Neural crest cell (in vitro differentiated cells): ENCODE data around the gene LBHD2. TPM values are rescaled to one million over a fixed set of nuclear protein-coding genes. Genes with fewer than 3 reads are reported as not detected.
A peak's percentile ranks its signal among the peaks of the same experiment; 100 is the strongest.

ENCODE experiments used
- DNase-seq: peaks from one replicate; pipeline ENCODE4 v3.0.0; 2021; ENCODE audit warnings: low read depth, mixed read lengths, low spot score
- H3K27ac Mint-ChIP-seq: one replicate; pipeline ENCODE4 v1.8.0; 2021; ENCODE audit warnings: mild to moderate bottlenecking, mixed read lengths; ENCODE audit not compliant: unreplicated experiment
- H3K27me3 Mint-ChIP-seq: 2 replicates; pipeline ENCODE4 v1.8.0; 2021; ENCODE audit warnings: low read depth, mild to moderate bottlenecking, mixed read lengths
- H3K36me3 Mint-ChIP-seq: 2 replicates; pipeline ENCODE4 v1.8.0; 2021; ENCODE audit warnings: low read depth, mild to moderate bottlenecking, mixed read lengths
- H3K4me1 Mint-ChIP-seq: 2 replicates; pipeline ENCODE4 v1.8.0; 2021; ENCODE audit warnings: mixed read lengths
- H3K4me3 Mint-ChIP-seq: one replicate; pipeline ENCODE4 v1.8.0; 2021; ENCODE audit warnings: mild to moderate bottlenecking, mixed read lengths
- H3K9me3 Mint-ChIP-seq: 2 replicates; pipeline ENCODE4 v1.8.0; 2021; ENCODE audit warnings: mixed read lengths
- CTCF ChIP-seq: fragments of 200-600 bp; sonication (generic); conservative IDR thresholded peaks from 2 replicates; pipeline ENCODE4 v1.5.0; 2021; ENCODE audit warnings: antibody characterized with exemption, mild to moderate bottlenecking
- total RNA-seq: library from RNA; stranded (reverse); gene quantifications from 2 replicates; pipeline ENCODE4 v1.2.1, GENCODE V29; 2021

LBHD2 gene
- total RNA-seq, 1 donor from 2014 or later: not detected

GRCh38 chr14:103090481-103091020, 6.5 kb downstream of the LBHD2 start:
- H3K36me3 Mint-ChIP-seq: no peaks in the 10 kb centered on the region
- H3K4me3 Mint-ChIP-seq: no peak overlapping the region
- peaks cover 6% of the 10 kb centered on the region for H3K27me3 Mint-ChIP-seq
- TF ChIP-seq CTCF: no peak
- DNase-seq: no peak
- no peaks in the 10 kb centered on the region for H3K4me1 Mint-ChIP-seq
- H3K27ac Mint-ChIP-seq: no peak overlapping the region
- no peaks in the 10 kb centered on the region for H3K9me3 Mint-ChIP-seq

- Mint-ChIP-seq H3K36me3 (no peaks in the 10 kb centered on the region), H3K9me3 (no peaks in the 10 kb centered on the region)
- peak; percentile 38 for DNase-seq
Observed at GRCh38 chr14:103091041-103091882, 7.3 kb downstream of the LBHD2 start.

GRCh38 chr14:103091883-103092222, 7.8 kb downstream of the LBHD2 start:
- Mint-ChIP-seq H3K9me3 (no peaks in the 10 kb centered on the region), H3K27ac (no peak overlapping the region), H3K4me1 (peaks cover 7% of the 10 kb centered on the region), H3K4me3 (no peak overlapping the region), H3K27me3 (peaks cover 5% of the 10 kb centered on the region), H3K36me3 (no peaks in the 10 kb centered on the region)
- no peak for TF ChIP-seq CTCF
- DNase-seq: no peak

More at GRCh38 chr14:103091041-103091882, 7.3 kb downstream of the LBHD2 start:
- no peak overlapping the region for H3K4me3 Mint-ChIP-seq
- H3K4me1 Mint-ChIP-seq: peaks cover 2% of the 10 kb centered on the region
- TF ChIP-seq CTCF: peak; percentile 52
- H3K27me3 Mint-ChIP-seq: peaks cover 5% of the 10 kb centered on the region
- H3K27ac Mint-ChIP-seq: no peak overlapping the region

GRCh38 chr14:103093856-103094405, 9.9 kb downstream of the LBHD2 start:
- peaks cover 7% of the 10 kb centered on the region for H3K4me1 Mint-ChIP-seq
- TF ChIP-seq CTCF: no peak
- H3K9me3 Mint-ChIP-seq: no peaks in the 10 kb centered on the region
- H3K27me3 Mint-ChIP-seq: peaks cover 5% of the 10 kb centered on the region
- no peak overlapping the region for H3K27ac Mint-ChIP-seq
- H3K4me3 Mint-ChIP-seq: no peak overlapping the region
- no peaks in the 10 kb centered on the region for H3K36me3 Mint-ChIP-seq
- DNase-seq: no peak

GRCh38 chr14:103094406-103095209, 10.6 kb downstream of the LBHD2 start, which contains the start of gene EXOC3L4:
EXOC3L4 (plus strand) TSS chr14:103094725; CDS start chr14:103100220, 5,495 bp downstream.
- Mint-ChIP-seq H3K36me3 (no peaks in the 10 kb centered on the region), H3K27ac (no peak within 1 kb of the TSS), H3K4me3 (no peak within 1 kb of the TSS), H3K4me1 (peaks cover 7% of the 10 kb centered on the region), H3K27me3 (peaks cover 5% of the 10 kb centered on the region), H3K9me3 (no peaks in the 10 kb centered on the region)
- TF ChIP-seq CTCF: no peak
- DNase-seq: no peak
